Endothelial cell (in vitro differentiated cells): ENCODE data around the gene PCGF1. TPM values are rescaled to one million over a fixed set of nuclear protein-coding genes. Genes with fewer than 3 reads are reported as not detected.
A peak's percentile ranks its signal among the peaks of the same experiment; 100 is the strongest.

ENCODE experiments used
- DNase-seq: peaks from one replicate; pipeline ENCODE4 v3.0.0; 2021; ENCODE audit warnings: low spot score
- H3K27ac Mint-ChIP-seq: one replicate; pipeline ENCODE4 v1.8.0; 2021; ENCODE audit warnings: mixed read lengths, inconsistent platforms; ENCODE audit not compliant: unreplicated experiment
- H3K27me3 Mint-ChIP-seq: one replicate; pipeline ENCODE4 v1.8.0; 2021; ENCODE audit warnings: mild to moderate bottlenecking, moderate library complexity, mixed read lengths, inconsistent platforms; ENCODE audit not compliant: unreplicated experiment
- H3K36me3 Mint-ChIP-seq: one replicate; pipeline ENCODE4 v1.8.0; 2021; ENCODE audit warnings: mild to moderate bottlenecking, low read depth, mixed read lengths, inconsistent platforms; ENCODE audit not compliant: unreplicated experiment
- H3K4me1 Mint-ChIP-seq: one replicate; pipeline ENCODE4 v1.8.0; 2021; ENCODE audit warnings: mild to moderate bottlenecking, mixed read lengths, inconsistent platforms; ENCODE audit not compliant: unreplicated experiment
- H3K4me3 Mint-ChIP-seq: one replicate; pipeline ENCODE4 v1.8.0; 2021; ENCODE audit warnings: mild to moderate bottlenecking, mixed read lengths, inconsistent platforms; ENCODE audit not compliant: unreplicated experiment
- H3K9me3 Mint-ChIP-seq: one replicate; pipeline ENCODE4 v1.8.0; 2021; ENCODE audit warnings: mixed read lengths, inconsistent platforms; ENCODE audit not compliant: unreplicated experiment
- CTCF ChIP-seq: fragments of 200-600 bp; sonication (generic); IDR thresholded peaks from one replicate; pipeline ENCODE4 v1.5.0; 2021; ENCODE audit warnings: antibody characterized with exemption; ENCODE audit not compliant: unreplicated experiment
- total RNA-seq: library from RNA; stranded (reverse); fragmentation: NEBNext Ultra II Directional; extraction: Animal tissue kit (Norgen Biotek cat#: 25700); gene quantifications from one replicate; pipeline ENCODE4 v1.2.1, GENCODE V29; 2021; ENCODE audit not compliant: unreplicated experiment

Gene PCGF1
- total RNA-seq, 1 donor from 2014 or later = 13.5 TPM

- H3K4me1 Mint-ChIP-seq = peaks cover 33% of the 10 kb centered on the region
- no peak for TF ChIP-seq CTCF
- no peak for DNase-seq
- peaks cover 31% of the 10 kb centered on the region for H3K27me3 Mint-ChIP-seq
- no peak overlapping the region for H3K4me3 Mint-ChIP-seq
- H3K9me3 Mint-ChIP-seq = no peaks in the 10 kb centered on the region
- peak overlapping the region; percentile 43 for H3K27ac Mint-ChIP-seq
- H3K36me3 Mint-ChIP-seq = peaks cover 8% of the 10 kb centered on the region
Measured at GRCh38 chr2:74511104-74511989, 3.9 kb upstream of the PCGF1 start.

GRCh38 chr2:74510272-74510671, 2.8 kb upstream of the PCGF1 start:
- Mint-ChIP-seq H3K27me3 (peaks cover 30% of the 10 kb centered on the region), H3K9me3 (no peaks in the 10 kb centered on the region), H3K4me1 (peaks cover 32% of the 10 kb centered on the region), H3K36me3 (peaks cover 9% of the 10 kb centered on the region), H3K4me3 (peak overlapping the region; percentile 9), H3K27ac (no peak overlapping the region)
- no peak for DNase-seq
- no peak for TF ChIP-seq CTCF

- Mint-ChIP-seq H3K27me3 (peaks cover 37% of the 10 kb centered on the region), H3K4me1 (peaks cover 30% of the 10 kb centered on the region), H3K36me3 (peaks cover 16% of the 10 kb centered on the region), H3K4me3 (peak overlapping the region; percentile 100), H3K27ac (peak overlapping the region; percentile 100), H3K9me3 (no peaks in the 10 kb centered on the region)
- DNase-seq = peak; percentile 25
- no peak for TF ChIP-seq CTCF
Measured at GRCh38 chr2:74507926-74508520, 528 bp upstream of the PCGF1 start.

GRCh38 chr2:74505448-74506246, 1.8 kb downstream of the PCGF1 start:
- Mint-ChIP-seq H3K27ac (no peak overlapping the region), H3K4me1 (peaks cover 27% of the 10 kb centered on the region), H3K4me3 (no peak overlapping the region), H3K36me3 (peaks cover 13% of the 10 kb centered on the region), H3K9me3 (no peaks in the 10 kb centered on the region), H3K27me3 (peaks cover 34% of the 10 kb centered on the region)
- no peak for DNase-seq
- TF ChIP-seq CTCF = no peak
